UCSD-AML1 (cell line): ENCODE data around the gene KIAA1217.

ENCODE experiments used
- DNase-seq: peaks from one replicate; lab custom pipeline; 2025; ENCODE audit not compliant: unreplicated experiment; lab: John Stamatoyannopoulos, UW

The KIAA1217 gene

DNA sequence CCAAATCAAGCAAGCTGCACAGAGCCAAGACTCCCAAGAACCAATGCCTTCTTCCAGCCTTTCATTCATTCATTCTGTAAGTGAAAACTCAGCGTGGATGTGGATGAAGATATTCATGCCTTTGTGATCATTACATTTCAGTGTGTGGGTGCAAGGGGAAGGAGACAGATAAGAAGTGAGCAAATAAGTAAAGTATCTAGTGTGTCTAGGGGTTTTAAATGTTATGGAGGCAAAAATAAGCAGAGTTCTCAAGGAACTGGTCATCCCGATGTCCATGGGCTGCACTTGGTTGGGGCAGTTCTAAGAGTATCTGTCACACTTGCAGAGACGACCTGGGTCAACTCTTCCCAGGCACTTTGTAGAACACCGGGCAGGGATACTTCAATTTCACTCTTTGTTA lies 149.1 kb downstream of the KIAA1217 start:
- no peak for DNase-seq

DNA sequence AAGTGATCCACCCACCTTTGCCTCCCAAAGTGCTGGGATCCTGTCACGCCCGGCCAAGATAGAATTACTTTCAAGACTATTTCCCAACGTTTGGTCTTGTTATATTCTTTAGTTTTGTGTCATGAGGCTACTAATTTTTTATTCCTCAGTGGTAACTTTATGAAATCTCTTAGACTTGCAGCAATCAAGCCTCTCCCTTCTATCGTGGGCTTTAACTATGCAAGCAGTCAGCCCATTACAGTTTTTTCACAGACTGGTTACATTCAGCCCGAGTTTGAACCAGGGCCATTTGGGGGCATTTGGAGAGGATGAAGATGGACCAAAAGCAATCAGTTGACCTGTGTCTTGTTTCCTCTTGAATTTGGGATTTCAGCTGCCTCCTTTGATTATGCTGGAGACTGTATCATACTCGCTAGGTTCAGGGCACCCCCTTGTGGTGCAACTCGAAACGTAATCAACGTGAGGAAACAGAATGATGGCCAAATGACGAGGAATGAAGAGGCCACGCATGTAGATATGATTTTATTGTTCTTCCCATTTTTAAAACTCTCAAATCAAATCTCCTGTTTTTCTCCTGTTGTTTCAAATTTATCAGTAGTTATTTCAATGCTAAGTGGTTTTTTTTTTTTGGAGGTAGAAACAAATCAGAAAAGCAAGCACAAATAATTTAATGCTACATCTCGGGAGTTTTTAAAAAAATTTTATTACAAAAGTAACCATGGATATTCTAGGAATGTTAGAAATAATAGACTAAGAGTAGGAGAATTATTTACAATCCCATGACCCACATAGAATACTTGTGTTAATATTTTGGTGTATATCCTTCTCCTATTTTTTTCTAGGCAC lies 151.6 kb downstream of the KIAA1217 start:
- peak; percentile 40 for DNase-seq

DNA sequence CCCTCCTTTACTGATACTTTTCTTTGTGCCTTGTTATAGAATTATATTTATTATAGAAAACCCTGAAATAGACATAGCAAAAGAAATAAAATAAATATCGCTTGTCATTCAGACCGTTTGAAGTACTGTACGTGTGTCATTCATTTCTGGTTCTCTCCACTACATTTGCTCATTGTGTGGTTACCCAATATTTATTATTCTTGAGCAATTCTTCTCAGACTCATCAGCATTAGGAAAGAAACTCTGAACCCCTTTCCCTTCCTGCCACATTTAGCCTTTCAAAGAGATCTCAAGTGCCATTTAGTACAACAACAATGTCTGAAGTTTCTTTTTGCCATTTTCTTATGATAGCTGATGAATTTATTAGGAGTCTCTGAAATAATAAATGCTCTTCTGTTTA lies 154.1 kb downstream of the KIAA1217 start:
- DNase-seq = no peak

DNA sequence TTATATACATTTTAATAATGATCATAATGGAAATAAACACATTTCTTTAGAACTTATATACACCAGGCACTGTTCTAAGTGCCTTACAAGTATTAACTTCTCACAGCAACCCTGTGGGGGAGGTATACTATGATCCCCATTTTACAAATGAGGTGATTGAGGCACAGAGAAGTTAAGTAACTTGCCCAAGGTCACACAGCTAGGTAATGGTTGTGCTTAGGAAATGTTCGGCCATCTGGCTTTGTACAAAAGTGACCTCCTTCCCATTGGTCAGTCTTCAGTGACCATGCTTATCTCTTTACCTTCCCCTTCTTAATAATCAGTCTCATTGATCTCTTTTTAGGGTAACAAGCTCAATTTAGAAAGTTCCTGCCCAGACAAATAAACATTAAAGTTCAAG lies 158.8 kb downstream of the KIAA1217 start:
- no peak for DNase-seq

DNA sequence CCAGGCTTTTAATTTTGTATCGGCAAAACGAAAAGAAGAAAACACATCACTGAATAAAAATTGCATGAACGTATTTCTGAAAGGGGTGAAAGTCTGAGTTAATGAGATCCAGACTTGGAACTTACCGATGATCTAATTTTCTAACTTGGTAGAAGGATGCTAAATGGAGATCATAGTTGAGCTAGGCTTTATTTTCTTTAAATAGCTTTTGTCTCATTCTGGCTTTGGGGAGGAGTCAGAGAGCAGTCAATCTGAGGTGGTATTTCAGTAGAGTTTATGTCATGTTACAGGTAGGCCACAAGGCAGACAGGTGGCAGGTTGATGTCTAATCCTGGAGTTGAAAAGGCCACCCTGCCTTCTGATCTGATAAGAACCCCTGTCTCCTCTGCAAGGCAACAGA lies 161.9 kb downstream of the KIAA1217 start:
- no peak for DNase-seq

DNA sequence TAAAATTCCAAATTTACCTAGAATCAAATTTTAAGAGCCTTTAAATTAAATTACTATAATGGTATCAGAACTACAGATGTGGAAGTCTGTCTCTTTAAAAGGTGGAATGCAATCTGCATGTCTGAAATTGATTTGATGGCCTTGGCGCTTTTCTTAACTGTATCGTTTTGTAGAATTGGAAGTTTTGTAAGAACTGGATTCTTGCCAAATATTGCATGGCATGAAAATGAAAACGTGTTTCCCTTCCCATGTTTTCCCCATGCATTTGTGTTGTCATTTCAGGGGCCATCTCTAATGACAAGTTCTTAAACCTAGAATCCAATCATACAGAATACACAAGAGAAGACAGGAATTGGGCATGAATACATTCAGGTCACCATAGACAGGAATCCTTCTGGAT lies 162.5 kb downstream of the KIAA1217 start:
- DNase-seq = no peak

DNA sequence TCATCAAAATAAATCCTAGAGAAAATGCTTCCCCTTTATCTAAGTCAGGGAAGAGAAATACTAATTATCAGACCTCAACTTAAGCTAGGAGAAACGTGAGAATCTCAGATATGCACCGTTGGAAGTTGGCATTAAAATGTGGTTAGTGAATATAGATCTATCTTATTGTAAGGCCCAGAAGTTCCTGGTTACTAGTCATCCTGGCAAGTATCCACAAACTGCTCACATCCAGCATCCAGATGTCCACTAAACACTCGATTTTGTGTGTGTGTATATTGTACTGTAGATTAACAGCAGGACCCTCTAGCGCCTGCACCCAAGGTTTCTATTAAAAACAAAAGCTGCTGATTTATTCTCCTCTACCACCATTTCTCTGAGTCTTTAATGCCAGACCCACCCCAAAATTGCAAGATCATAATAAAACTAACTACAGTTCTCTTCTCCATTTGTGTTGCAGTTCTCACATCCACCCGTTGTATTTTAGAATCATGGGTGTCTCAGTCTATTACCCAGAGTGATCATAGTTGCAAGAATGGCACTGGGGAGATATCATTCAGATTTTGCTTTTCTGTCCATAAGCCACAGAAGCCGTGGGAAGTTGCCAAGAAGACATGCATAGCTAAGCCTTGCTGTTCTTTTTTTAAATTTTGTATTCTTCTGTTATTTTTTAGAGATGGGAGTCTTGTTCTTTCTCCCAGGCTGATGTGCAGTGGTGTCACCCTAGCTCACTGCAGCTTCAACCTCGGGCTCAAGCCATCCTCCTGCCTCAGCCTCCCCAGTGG lies 165.4 kb downstream of the KIAA1217 start:
- DNase-seq = no peak

DNA sequence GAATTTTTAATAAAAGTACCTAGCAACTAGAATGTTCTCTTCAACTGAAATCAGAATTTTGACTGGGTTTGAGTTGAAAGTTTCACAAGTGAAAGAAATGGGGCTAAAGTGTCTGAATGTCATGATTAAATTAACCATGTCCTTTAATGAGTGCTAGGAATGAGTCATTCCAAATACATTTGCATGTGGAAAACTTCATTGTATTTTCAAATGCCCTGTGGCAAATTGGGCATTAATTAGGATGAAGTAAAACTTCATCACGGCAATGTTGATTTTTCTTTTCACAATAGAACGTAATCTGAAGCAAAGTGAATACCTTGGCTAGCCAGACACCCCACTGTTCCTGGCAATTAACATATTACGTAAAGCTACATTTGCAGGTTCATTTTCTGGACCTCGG lies 166.6 kb downstream of the KIAA1217 start:
- no peak for DNase-seq

DNA sequence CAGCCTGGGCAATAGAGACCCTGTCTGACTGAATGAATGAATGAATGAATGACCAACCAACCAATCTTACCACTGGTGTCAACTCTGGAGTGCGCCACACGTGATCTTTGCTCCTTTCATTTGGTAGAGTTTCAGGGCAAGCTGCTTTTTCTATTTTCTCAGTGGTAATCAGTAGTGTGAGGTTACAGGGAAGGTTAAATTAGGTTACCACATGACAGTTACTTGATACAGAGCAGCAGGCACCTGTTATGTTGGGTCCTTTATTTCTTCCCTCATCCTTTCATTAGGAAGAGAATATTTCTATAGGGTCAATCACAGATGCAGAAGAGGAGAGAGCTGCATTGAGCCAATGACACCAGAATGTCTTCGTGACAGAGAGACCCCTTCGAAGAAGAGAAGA lies 167.8 kb downstream of the KIAA1217 start:
- no peak for DNase-seq

DNA sequence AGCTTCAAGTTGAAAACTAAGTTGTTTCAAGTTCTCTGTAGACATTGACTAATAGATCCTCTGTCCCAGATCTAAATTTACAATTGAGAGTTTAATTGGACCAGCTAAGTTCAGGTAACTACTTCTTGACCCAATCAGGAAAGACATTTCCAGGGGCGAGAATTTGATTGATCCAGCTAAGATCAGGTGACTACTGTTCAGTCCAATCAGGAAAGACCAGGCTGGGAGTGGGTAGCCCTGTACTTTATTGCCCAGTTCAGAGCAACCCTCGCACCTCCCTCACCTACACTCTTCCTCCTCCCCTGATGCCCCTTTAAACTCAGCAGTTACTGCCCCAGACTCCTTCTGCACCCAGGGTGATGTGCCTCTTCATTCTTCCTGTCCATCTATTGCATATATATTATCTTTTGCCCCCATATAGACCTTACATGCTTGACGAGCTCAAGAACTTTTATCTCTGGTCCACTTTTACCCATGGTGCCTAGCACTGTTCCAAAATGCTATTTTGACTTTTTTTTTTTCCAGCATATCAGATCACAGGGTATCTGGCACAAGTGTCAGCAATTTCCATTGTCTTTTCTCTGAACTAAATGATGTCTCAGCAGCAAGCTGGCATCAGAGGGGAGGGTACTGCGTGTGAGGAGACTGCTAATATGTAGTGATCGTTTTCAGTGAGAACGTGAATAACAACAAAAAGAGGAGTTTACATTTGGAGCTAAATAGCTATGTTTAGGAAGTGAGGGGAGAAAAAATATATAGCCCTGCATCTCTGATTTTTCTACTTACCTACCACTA lies 169.4 kb downstream of the KIAA1217 start:
- no peak for DNase-seq

DNA sequence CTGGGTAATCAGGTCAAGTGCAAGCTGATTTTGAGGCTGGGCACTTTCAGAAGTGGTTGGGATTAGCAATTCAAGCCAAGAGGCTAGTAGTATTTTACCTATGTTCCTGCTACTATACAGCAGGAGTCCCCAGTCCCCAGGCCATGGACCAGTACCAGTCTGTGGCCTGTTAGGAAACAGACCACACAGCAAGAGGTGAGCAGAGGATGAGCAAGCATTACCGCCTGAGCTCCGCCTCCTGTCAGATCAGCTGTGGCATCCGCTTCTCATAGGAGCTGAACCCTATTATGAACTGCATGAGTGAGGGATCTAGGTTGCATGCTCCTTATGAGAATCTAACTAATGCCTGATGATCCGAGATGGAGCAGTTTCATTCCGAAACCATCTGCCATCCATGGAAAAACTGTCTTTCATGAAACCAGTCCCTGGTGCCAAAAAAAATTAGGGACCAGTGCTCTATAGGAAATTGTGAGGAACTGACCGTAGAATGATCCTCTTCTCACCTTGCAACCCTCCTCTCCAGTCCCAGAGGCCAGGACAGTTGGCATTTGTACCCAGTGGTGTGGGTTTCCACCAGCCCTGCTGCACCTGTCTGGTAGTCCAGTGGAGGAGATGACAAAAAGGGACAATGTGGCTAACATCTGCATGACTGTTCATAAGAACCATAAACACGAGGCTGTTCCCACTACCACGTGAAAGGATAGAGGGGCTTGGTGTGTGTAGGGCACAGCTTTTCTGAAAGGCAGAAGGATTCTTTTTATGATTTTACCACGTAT lies 172.5 kb downstream of the KIAA1217 start:
- DNase-seq = no peak

DNA sequence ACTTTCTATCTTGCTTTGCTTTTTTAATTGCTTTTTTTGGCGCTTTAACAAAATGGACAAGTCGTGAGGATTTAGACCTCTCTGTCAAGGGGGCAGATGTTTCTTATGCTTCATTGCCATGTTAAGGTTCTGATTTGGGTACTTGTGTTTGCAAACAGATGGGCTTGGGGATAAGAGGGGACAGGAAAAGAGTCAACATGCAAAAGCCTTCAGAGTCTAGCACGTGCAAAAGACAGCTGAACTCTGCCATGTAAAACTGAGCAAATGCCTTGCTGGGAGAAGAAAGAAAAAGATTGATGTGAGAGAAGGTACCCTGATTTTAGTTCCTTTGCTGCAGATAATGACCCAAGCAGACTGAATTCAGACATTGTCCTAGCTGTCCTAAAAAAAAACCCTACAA lies 173.1 kb downstream of the KIAA1217 start:
- DNase-seq = no peak

DNA sequence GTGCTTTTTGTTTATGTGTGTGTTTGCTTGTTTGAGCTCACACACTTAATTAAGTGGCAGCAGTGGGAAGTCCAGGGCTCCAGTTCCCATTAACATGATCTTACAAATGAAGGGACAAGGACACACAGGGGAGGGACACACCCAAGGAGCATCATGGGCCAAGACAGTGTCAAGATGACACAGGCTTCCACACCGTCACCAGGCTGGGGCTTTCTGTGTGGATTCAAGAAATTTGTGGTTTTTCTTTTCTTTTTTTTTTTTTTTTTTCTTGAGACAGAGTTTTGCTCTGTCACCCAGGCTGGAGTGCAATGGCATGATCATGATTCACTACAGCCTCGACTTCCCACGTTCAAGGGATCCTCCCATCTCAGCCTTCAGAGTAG lies 173.6 kb downstream of the KIAA1217 start:
- no peak for DNase-seq

DNA sequence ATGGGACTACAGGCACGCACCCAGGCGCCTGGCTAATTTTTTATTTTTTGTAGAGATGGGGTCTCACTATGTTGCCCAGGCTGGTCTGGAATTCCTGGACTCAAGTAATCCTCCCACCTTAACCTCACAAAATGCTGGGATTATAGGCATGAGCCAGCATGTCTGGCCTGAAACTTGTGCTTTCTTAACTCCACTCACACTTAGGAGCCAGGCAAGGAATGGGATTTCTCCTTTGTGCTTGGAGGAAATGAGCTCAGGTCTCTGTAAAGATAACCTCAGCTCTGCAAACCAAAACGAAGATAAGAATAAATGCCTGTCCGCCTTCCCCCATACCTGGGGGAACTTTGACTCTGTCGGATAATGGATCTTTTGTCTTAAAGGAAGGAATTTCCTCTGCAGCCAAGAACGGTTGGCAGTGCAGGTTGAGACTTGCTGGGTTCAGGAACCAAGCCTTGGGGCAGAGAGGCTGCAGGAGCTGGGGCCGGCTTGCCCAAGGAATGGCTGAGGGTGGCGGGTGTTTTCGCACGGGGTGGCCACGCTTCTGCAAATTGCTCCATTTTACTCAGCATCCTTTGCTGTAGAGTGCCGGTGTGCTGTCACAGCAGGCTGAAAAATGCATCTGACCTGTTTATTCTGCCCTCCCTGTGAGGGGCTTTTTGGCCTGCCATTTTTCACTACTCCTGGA lies 174.2 kb downstream of the KIAA1217 start:
- DNase-seq = no peak

DNA sequence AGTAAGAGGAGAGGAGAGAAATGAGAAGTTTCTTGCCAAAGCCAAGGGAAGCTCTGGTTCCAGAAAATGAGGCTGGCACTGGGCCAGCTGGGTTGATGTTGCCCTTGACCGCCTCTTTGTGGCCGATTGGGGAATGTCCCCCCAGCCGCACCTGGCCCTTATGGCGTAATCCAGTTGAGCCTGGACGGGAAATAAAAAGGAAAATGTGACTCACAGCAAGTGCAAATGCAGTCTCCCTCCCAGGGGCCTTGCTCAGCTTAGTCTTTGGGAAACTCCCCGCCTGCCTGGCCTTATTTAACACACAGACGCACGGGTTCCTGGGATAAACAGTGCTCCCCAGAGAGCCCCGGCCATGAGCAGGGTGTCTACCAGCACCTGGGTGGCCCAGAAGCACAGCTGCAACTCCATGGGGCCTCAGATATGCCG lies 174.8 kb downstream of the KIAA1217 start:
- peak; percentile 83 for DNase-seq

DNA sequence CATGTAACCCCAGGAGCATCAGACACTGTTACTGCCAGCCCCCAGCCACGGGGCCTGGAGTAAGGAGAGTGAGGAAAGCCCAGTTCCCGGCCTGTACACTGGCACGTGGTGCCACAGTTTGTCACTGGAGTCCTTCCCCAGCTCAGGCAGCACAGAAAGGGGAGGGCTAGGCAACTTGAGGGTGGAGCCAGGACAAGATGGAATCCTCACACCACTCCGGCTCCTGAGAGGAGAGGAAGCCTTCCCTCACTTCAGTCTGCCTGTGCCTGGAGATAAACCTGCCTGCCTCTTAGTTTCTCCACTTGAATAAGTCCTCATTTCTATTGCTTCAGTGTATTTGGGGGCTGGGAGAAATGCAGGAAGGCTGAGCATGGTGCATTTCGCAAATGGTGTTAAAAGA lies 176.0 kb downstream of the KIAA1217 start:
- no peak for DNase-seq

DNA sequence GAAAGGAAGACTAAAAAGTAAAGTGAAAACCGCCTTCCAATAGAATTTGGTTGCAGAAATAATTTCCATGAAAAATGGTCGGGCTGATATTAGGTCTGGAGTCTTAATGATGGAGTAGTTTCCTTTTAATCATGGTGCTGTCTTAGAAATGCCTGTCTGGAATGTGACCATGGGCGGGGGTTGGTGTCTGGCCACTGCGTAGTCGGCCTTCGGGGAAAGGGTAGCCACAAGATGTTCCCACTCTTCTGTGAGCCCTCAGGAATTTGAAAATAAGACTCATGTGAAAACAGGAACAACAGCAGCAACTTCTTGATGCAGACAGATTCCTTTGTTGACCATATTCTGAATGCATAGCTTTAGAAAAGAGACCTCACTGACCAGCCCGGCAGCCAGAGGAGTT lies 176.8 kb downstream of the KIAA1217 start:
- no peak for DNase-seq

DNA sequence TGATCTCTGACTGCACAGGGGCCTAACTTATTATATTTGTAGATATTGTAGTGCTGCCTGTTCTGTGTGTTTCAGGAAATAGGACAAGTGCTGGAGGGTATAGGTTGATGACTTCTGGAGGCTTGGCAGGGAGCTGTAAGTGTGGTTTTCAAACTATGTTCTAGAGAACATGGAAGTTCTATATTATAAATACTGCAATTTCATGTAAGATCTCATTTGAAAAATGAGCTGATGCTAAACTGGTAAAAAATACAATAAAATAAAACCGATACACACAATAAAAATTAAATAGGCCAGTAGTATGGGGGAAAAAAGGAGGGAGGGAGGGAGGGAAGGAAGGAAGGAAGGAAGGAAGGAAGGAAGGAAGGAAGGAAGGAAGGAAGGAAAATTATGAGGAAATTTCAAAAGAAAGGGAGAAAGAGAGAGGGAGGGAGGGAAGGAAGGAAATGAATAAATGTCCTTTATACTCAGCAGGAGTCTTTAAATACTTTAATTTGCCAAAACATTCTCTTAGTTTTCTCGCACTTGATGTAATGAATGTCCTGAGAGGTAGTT lies 181.3 kb downstream of the KIAA1217 start:
- DNase-seq = no peak

DNA sequence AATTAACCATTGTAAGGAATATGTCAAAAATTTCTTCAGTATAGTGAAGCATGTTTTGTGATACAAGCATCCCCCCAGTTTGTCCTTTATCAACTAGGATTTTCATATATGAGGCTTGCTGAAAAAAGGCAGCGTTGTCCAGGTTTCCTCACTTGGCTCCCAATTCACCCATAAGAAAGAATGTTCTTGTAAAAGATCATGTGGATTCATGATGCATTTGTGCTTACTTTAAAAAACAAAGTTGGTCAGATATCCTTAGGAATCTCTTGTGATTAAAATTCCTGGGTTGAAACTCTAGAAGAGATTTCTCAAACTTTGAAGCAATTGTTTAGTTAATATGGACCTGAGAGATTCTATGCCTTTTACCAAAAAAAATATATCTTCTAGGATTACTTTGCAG lies 181.8 kb downstream of the KIAA1217 start:
- no peak for DNase-seq

DNA sequence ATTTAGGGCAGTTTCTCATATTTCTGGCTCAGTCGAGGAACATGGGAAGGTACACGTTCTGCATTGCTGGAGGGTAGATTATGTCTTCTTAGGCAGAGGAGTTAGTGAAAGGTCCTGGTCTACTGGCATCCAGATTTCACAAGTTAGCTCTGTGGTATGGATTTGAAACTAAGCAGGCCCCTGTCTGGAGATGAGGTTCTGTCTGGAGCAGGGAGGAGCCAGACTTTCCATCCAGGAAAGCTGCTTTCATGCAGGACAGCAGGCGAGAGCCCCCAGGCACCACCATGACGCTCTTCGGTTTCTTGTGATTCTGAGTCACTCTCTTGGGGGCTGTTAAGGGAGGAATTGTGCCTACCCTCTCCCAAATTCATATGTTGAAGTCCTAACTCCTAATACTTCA lies 184.3 kb downstream of the KIAA1217 start:
- DNase-seq = no peak
